ENCODE data around the gene SMYD2. TPM values are rescaled to one million over a fixed set of nuclear protein-coding genes. Genes with fewer than 3 reads are reported as not detected.

SMYD2 gene
- polyA plus RNA-seq, 3 donors, result 14.2 to 28.4 (median 23.6) TPM

DNA sequence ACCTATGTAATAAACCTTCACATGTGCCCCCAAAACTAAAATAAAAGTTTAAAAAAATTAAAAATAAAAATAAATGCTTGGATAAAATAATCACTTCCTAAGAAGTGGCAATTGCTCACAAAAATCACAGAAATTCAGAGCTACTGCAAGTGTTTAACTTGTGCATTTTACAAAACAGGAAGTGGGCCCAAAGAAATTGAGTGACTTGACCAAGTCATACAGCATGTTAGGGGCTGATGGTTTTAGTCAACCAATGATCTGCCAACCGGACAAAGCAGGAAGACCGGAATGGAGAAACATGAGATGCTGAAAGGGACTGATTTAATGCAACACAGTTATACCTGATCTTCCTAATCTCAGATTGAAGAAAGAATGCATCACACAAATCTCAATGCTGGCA is 96.5 kb downstream of the SMYD2 start:
- 89% methylated on average over 2 of the region's 2 CpGs for WGBS (ENCODE audit: insufficient coverage)
- peaks cover 0 to 2% (median 0%) of the 10 kb centered on the region in 7 donors for H3K9me3 Mint-ChIP-seq
- Histone ChIP-seq H2AFZ (ENCODE audit: insufficient read depth, low read depth, low read length, poor library complexity, severe bottlenecking) (no peak overlapping the region), H3K9ac (ENCODE audit: insufficient read depth, low read length, poor library complexity, severe bottlenecking) (no peak overlapping the region), H3K27me3 (ENCODE audit: control insufficient read depth in 2 of 2, insufficient read depth in 2 of 2, low read length in 2 of 2) (no peaks in the 10 kb centered on the region), H3K4me1 (ENCODE audit: control insufficient read depth in 1 of 2, insufficient read depth in 2 of 2, low read length in 2 of 2) (no peaks in the 10 kb centered on the region), H3K36me3 (replicated peaks in 1 of 2; ENCODE audit: control insufficient read depth in 1 of 2, insufficient read depth in 2 of 2, low read length in 2 of 2) (no peaks in the 10 kb centered on the region), H3K4me3 (replicated peaks in 1 of 3; ENCODE audit: low read depth in 2 of 3, low read length in 3 of 3) (no peak overlapping the region), H3K27ac (ENCODE audit: low read depth in 1 of 2, low read length in 2 of 2) (no peak overlapping the region), H3K9me3 (replicated peaks in 1 of 2; ENCODE audit: control insufficient read depth in 1 of 2, insufficient read depth in 1 of 2, low read length in 2 of 2) (no peaks in the 10 kb centered on the region), H3K4me2 (replicated peaks; ENCODE audit: extremely low read depth, low read length, poor library complexity, severe bottlenecking) (no peak overlapping the region), H3K79me2 (ENCODE audit: insufficient read depth, low read length) (no peaks in the 10 kb centered on the region), H4K20me1 (ENCODE audit: insufficient read depth, low read length) (no peaks in the 10 kb centered on the region)
- H3K36me3 Mint-ChIP-seq, result no peaks in the 10 kb centered on the region
- TF ChIP-seq, protein P1, sequence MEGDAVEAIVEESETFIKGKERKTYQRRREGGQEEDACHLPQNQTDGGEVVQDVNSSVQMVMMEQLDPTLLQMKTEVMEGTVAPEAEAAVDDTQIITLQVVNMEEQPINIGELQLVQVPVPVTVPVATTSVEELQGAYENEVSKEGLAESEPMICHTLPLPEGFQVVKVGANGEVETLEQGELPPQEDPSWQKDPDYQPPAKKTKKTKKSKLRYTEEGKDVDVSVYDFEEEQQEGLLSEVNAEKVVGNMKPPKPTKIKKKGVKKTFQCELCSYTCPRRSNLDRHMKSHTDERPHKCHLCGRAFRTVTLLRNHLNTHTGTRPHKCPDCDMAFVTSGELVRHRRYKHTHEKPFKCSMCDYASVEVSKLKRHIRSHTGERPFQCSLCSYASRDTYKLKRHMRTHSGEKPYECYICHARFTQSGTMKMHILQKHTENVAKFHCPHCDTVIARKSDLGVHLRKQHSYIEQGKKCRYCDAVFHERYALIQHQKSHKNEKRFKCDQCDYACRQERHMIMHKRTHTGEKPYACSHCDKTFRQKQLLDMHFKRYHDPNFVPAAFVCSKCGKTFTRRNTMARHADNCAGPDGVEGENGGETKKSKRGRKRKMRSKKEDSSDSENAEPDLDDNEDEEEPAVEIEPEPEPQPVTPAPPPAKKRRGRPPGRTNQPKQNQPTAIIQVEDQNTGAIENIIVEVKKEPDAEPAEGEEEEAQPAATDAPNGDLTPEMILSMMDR (IDR thresholded peaks at IDR 0.05), result no peak
- no peaks in the 10 kb centered on the region for H3K4me1 Mint-ChIP-seq
- DNase-seq, result no peak
- intact Hi-C loops (cut with micrococcal nuclease), result no loop called here
- peaks cover 0 to 2% (median 2%) of the 10 kb centered on the region in 3 donors for H3K27me3 Mint-ChIP-seq (ENCODE audit: low read depth in 3 of 3)
- no peak overlapping the region for H3K4me3 Mint-ChIP-seq
- no peak overlapping the region for H3K27ac Mint-ChIP-seq

DNA sequence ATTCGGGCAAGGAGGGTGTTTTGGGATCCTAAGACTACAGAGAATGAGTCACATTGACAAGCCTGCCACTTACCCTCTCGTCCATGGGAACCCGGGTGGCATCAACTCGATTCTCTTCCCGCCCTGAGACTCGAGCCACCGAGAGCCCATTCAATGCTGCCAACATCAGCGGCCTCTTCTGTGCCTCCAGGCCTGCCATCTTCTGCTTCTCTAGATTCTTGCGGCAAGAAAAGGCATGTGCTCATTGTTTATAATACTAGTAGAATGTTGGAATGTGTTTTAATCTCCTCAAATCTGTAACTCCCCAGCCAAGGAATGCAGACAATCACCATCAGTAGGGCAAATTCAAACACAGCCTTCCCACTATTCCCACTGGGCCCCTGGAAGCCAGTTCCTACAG is 96.9 kb downstream of the SMYD2 start:
- WGBS (ENCODE audit: insufficient coverage), result 89% methylated on average over 4 of the region's 9 CpGs
- H3K36me3 ChIP-seq (replicated peaks in 1 of 2; ENCODE audit: control insufficient read depth in 1 of 2, insufficient read depth in 2 of 2, low read length in 2 of 2), result no peaks in the 10 kb centered on the region
- H3K79me2 ChIP-seq (ENCODE audit: insufficient read depth, low read length), result no peaks in the 10 kb centered on the region

More for the DNA sequence above, 96.9 kb downstream of the SMYD2 start:
- TF ChIP-seq, protein P1 (IDR thresholded peaks at IDR 0.05), result no peak
- H3K36me3 Mint-ChIP-seq, result no peaks in the 10 kb centered on the region
- H3K4me2 ChIP-seq (replicated peaks; ENCODE audit: extremely low read depth, low read length, poor library complexity, severe bottlenecking), result no peak overlapping the region
- H3K9me3 ChIP-seq (replicated peaks in 1 of 2; ENCODE audit: control insufficient read depth in 1 of 2, insufficient read depth in 1 of 2, low read length in 2 of 2), result no peaks in the 10 kb centered on the region
- no peaks in the 10 kb centered on the region for H3K4me1 ChIP-seq (ENCODE audit: control insufficient read depth in 1 of 2, insufficient read depth in 2 of 2, low read length in 2 of 2)
- H4K20me1 ChIP-seq (ENCODE audit: insufficient read depth, low read length), result no peaks in the 10 kb centered on the region
- no peak overlapping the region for H3K9ac ChIP-seq (ENCODE audit: insufficient read depth, low read length, poor library complexity, severe bottlenecking)
- H3K9me3 Mint-ChIP-seq, result peaks cover 0 to 2% (median 0%) of the 10 kb centered on the region in 7 donors
- DNase-seq, result no peak
- no peak overlapping the region for H3K27ac ChIP-seq (ENCODE audit: low read depth in 1 of 2, low read length in 2 of 2)
- no peak overlapping the region for H3K4me3 Mint-ChIP-seq
- no peaks in the 10 kb centered on the region for H3K27me3 ChIP-seq (ENCODE audit: control insufficient read depth in 2 of 2, insufficient read depth in 2 of 2, low read length in 2 of 2)
- H2AFZ ChIP-seq (ENCODE audit: insufficient read depth, low read depth, low read length, poor library complexity, severe bottlenecking), result no peak overlapping the region
- H3K4me3 ChIP-seq (replicated peaks in 1 of 3; ENCODE audit: low read depth in 2 of 3, low read length in 3 of 3), result no peak overlapping the region
- peaks cover 0 to 2% (median 2%) of the 10 kb centered on the region in 3 donors for H3K27me3 Mint-ChIP-seq (ENCODE audit: low read depth in 3 of 3)
- H3K4me1 Mint-ChIP-seq, result no peaks in the 10 kb centered on the region
- no peak overlapping the region for H3K27ac Mint-ChIP-seq
- intact Hi-C loops (cut with micrococcal nuclease), result no loop called here

Measured in CD14-positive monocyte (primary cell).